Measurements from ENCODE around the gene MSRB1.

MSRB1 gene

DNA sequence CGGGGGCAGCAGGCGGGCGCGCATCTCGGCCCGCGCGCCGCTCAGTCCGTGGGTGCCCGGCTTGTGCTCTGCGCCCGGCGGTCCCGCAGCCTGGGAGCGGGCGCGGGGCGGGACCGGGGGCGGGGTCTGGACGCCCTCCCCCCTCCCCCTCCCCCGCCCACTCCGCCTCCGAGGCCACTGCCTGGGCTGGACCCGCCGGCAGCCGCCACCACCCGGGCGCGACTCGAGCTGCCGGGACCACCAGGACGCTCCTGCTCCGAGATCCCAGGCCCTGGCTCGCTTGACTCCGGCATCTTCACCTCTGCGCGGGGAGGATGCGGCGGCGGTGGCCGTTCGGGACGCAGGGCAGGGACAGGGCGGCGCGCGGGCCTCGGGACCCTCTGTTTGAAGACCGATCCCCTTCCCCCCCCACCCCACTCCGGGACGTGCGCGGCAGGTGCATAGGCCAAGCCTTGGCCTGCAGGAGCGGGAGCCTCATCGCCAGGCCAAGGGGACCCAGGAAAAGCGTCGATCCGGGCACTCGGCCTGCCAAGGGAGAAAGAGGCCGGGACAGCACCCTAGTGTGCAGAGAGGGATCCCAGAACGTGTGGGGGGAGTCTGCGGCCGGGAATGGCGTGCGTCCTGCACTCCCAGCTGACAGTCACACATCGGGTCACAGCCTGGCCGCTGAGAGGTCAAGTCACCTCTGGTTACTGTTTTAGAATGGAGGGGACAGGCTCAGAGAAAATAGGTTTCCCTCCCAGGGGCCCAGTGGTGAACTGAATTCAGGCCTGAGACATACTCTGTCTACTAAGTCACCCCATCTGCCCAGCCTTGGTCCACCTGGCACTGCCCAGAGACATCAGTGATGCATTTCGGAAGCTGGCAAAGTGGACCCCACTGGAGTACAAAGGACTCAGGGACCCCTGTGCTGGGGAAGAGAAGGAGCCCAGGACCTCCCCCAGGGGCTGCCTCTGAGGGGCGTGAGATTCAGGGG lies 24.4 kb downstream of the MSRB1 start, which contains the start of gene HS3ST6:
HS3ST6 (minus strand) TSS at position 65 of the 976 bp plus-strand sequence. CDS start 92 bp downstream, outside the sequence.
- in situ Hi-C loops (cut with MboI; ENCODE audit: low sequenced_read_pairs) = no loop called here

DNA sequence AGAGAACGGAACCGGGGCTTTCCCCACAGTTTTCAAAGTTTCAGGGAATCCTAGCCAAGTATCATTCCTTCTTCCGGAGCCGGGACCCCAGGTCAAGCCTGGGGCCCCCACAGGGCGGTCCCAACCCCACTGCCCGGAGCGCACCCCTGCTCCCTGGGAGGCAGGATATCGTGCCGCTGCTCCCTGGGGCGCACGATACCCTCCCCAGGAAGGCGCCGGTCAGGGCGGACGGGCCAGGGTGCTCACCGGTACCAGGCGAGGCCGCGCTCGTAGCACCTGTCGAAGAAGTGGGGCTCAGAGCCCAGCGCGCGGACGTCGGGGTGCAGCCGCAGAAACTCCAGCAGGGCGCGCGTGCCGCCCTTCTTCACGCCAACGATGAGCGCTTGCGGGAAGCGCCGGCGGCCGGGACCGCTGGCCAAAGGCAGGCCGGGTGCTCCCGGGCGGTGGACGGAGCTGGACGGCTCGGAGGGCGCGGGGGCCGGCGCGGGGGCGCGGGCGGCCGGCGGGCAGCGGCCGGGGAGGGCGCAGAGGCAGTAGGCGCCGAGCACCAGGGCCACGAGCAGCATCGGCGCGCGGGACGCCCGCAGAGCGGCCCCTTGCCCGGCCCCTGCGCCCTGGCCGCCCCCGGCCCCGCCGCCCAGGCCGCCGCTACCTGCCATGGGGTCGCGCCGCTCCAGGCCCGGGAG lies 25.2 kb downstream of the MSRB1 start:
- in situ Hi-C loops (cut with MboI; ENCODE audit: low sequenced_read_pairs) = no loop called here

DNA sequence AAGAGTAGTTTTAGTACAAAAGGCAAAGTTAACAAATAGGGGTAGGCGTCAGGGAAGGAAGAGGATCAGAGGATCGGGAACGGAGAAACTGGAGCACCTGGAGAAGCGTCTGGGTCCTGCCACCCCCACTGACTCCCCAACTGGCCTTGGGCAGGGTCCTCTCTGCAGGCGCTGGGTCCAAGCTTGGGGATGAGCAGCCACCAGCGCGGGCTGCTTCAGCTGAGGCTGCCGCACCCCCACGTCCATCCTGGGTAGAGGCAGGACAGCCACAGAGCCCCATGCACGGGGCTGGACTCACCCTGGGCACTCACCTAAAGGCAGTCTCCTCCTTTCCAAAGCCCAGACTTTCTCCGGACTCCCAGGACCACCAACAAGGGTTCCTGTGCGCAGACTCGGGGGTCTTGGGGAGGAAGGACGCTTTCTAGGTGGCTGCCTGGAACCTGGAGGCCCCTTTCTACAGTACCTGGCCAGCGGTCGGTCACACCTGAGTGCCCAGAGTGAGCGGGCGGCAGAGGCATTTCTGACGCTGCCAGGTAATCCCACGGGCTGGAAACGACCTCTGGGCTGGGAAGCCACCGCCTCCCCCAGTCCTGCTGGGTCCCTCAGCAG lies 25.8 kb downstream of the MSRB1 start:
- in situ Hi-C loops (cut with MboI; ENCODE audit: low sequenced_read_pairs) = no loop called here

- in situ Hi-C loops (cut with MboI; ENCODE audit: low sequenced_read_pairs) = no loop called here
Observed at GRCh38 chr16:1916640-1916990, 26.4 kb downstream of the MSRB1 start.

GRCh38 chr16:1915732-1916639 lies 27.0 kb downstream of the MSRB1 start:
- in situ Hi-C loops (cut with MboI; ENCODE audit: low sequenced_read_pairs) = no loop called here

GRCh38 chr16:1914988-1915387 lies 28.0 kb downstream of the MSRB1 start:
- in situ Hi-C loops (cut with MboI; ENCODE audit: low sequenced_read_pairs) = no loop called here

DNA sequence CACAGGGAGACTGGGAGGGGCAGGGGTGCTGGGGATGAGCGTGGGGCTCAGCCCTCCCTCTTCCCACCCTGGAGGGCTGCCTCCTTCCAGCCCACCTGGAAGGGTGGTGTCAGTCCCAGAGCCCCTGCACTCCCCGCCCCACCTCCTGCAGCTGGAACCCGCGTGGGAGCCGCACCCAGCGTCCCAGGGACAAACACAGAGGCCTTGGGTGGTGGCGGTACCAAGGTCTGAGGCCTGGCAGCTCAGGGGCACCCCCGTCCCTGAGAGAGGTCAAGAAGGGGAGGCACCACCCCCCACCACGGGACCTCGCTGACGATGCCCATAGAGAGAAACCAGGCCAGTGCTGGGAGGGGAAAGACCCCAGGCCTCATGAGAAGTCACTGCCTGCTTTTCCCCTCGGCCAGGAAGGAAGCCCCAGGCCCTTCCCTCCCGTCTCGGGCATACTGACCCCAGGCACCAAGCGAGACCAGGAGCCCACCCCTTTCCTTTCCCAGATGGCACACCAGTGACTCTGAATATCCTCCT lies 28.9 kb downstream of the MSRB1 start:
- in situ Hi-C loops (cut with MboI; ENCODE audit: low sequenced_read_pairs) = no loop called here

- in situ Hi-C loops (cut with MboI; ENCODE audit: low sequenced_read_pairs) = no loop called here
Observed at GRCh38 chr16:1913327-1914083, 29.5 kb downstream of the MSRB1 start.

DNA sequence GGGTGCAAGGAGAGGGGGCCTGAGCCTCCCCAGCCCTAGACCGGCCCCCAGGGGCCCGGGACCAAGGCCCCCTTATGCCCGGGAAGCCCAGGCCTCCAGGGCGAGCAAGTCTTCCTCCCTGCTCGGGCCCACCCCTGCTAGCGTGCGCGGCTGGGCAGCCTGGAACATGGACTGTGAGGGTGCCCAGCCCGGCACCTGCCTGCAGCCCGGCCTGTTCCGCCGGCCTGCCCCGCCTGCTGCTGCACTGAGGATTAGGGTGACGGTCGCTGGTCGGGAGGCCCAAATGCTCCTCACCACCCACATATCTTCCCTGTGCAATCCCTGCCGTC lies 30.8 kb downstream of the MSRB1 start:
- in situ Hi-C loops (cut with MboI; ENCODE audit: low sequenced_read_pairs) = no loop called here

DNA sequence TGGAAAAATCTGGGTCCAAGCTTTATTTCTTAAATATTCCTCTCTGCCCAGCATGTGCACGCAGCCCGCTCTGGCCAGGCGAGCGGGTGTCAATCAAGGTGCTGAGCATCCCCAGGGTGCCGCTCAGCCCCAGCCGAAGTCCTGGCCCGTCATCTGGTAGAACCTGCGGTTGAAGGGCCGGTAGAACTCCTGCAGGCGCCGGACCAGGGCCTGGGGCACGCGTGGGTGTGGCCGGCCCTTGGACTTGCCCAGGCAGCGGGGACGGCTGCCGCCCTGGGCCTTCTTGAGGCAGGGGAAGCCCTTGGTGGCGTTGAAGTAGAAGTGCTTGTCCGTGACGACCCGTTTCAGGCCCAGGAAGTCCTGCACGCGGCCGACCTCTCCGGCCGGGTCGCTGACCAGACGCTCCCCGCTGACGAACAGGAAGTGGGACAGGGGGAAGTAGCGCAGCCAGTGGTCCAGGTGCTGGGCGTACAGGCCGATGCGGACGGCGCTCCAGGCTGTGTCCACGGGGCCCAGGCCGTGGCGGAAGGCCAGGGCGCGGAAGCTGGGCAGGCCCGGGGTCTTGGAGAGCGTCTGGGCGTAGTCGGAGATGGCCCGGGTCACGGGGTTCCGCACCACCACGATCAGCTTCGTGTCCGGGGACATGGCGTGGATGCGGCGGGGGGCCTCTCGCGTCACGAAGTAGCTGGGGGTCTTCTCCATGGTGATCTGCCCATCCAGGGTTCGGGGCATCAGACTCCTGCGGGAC lies 31.4 kb downstream of the MSRB1 start:
- in situ Hi-C loops (cut with MboI; ENCODE audit: low sequenced_read_pairs) = no loop called here

GRCh38 chr16:1909561-1910231 lies 33.3 kb downstream of the MSRB1 start:
- in situ Hi-C loops (cut with MboI; ENCODE audit: low sequenced_read_pairs) = no loop called here

- in situ Hi-C loops (cut with MboI; ENCODE audit: low sequenced_read_pairs) = no loop called here
Observed at GRCh38 chr16:1908983-1909382, 34.0 kb downstream of the MSRB1 start.

GRCh38 chr16:1908184-1908583 lies 34.8 kb downstream of the MSRB1 start:
- in situ Hi-C loops (cut with MboI; ENCODE audit: low sequenced_read_pairs) = no loop called here

GRCh38 chr16:1907226-1907860 lies 35.7 kb downstream of the MSRB1 start:
- in situ Hi-C loops (cut with MboI; ENCODE audit: low sequenced_read_pairs) = no loop called here

- in situ Hi-C loops (cut with MboI; ENCODE audit: low sequenced_read_pairs) = no loop called here
Observed at GRCh38 chr16:1906846-1907165, 36.2 kb downstream of the MSRB1 start.

DNA sequence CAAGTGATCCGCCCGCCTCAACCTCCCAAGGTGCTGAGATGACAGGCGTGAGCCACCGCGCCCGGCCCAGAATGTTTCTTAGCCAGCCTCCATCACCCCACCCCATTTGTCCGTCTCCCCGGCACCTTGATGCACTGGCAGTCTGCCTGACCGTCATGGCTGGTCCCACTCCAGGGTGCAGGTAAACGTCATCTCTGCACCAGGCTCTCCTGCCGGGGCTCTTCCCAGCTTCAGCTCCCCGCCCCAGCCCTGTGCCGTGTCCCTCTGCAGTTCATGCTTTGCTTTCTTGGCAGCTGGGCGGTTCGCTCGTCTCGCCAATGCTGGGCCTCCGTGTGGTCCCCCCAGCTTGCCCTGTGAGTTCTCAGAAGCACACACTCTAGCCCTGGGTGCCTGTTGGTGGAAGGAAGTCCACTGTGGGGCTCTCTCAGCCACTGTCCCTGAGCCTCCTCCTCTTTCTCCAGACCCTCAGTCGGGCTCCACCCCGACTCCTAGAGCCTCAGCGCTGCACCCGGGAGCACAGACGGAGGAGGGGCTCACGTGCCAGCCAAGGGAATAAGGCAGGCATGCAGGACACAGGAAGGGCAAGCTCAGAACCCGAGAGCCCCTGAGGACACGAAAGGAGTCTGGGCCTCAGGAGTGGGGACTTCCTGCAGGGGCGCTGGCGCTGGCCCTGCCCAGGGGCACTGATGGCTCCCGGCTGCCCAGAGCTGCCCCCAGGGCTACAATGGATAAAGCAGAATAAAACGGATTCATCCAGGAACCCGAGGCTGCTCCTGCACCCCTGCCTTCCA lies 36.7 kb downstream of the MSRB1 start:
- in situ Hi-C loops (cut with MboI; ENCODE audit: low sequenced_read_pairs) = no loop called here
